ENCODE data around the gene SCO2. TPM values are rescaled to one million over a fixed set of nuclear protein-coding genes. Genes with fewer than 3 reads are reported as not detected.

SCO2 gene
- total and polyA plus RNA-seq, 2 of the 13 experiments (the other 11 are each of a cell fraction or from before 2014, with no cell fraction given) = 0.32 to 3.7 TPM

- no peak for TF ChIP-seq ZNF343 (CRISPR knock-in tag; IDR thresholded peaks at IDR 0.05)
- TF ChIP-seq FOXK2 (IDR thresholded peaks at IDR 0.05) = no peak
- TF ChIP-seq, protein P1, sequence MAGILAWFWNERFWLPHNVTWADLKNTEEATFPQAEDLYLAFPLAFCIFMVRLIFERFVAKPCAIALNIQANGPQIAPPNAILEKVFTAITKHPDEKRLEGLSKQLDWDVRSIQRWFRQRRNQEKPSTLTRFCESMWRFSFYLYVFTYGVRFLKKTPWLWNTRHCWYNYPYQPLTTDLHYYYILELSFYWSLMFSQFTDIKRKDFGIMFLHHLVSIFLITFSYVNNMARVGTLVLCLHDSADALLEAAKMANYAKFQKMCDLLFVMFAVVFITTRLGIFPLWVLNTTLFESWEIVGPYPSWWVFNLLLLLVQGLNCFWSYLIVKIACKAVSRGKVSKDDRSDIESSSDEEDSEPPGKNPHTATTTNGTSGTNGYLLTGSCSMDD (CRISPR knock-in tag; IDR thresholded peaks at IDR 0.05) = no peak
- TF ChIP-seq MAZ (IDR thresholded peaks at IDR 0.05; ENCODE audit: borderline replicate concordance, low read depth, low read length) = no peak
- TF ChIP-seq MAZ (CRISPR knock-in tag; IDR thresholded peaks at IDR 0.05; ENCODE audit: low read depth) = no peak
- TF ChIP-seq JDP2 (CRISPR knock-in tag; IDR thresholded peaks at IDR 0.05; ENCODE audit: borderline replicate concordance) = no peak
- TF ChIP-seq MAX (IDR thresholded peaks at IDR 0.05) = peak; percentile 17; the same call in 1 of the 2 replicates
- 0 out of 2 replicates have a peak, but pooled peaks have one; percentile 43 for TF ChIP-seq ARID4A (CRISPR knock-in tag; IDR thresholded peaks at IDR 0.05; ENCODE audit: borderline replicate concordance)
- peak; percentile 48; the same call in 1 of the 2 replicates for TF ChIP-seq ZMYM3 (CRISPR knock-in tag; IDR thresholded peaks at IDR 0.05)
- TF ChIP-seq, protein P2, sequence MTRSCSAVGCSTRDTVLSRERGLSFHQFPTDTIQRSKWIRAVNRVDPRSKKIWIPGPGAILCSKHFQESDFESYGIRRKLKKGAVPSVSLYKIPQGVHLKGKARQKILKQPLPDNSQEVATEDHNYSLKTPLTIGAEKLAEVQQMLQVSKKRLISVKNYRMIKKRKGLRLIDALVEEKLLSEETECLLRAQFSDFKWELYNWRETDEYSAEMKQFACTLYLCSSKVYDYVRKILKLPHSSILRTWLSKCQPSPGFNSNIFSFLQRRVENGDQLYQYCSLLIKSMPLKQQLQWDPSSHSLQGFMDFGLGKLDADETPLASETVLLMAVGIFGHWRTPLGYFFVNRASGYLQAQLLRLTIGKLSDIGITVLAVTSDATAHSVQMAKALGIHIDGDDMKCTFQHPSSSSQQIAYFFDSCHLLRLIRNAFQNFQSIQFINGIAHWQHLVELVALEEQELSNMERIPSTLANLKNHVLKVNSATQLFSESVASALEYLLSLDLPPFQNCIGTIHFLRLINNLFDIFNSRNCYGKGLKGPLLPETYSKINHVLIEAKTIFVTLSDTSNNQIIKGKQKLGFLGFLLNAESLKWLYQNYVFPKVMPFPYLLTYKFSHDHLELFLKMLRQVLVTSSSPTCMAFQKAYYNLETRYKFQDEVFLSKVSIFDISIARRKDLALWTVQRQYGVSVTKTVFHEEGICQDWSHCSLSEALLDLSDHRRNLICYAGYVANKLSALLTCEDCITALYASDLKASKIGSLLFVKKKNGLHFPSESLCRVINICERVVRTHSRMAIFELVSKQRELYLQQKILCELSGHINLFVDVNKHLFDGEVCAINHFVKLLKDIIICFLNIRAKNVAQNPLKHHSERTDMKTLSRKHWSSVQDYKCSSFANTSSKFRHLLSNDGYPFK (CRISPR knock-in tag; IDR thresholded peaks at IDR 0.05; ENCODE audit: borderline replicate concordance) = peak; percentile 57; the same call in 1 of the 2 replicates
- TF ChIP-seq MYC (CRISPR knock-in tag; IDR thresholded peaks at IDR 0.05; ENCODE audit: borderline replicate concordance) = peak; percentile 22; the same call in 1 of the 2 replicates
- 0 out of 2 replicates have a peak, but pooled peaks have one; percentile 8 for TF ChIP-seq ZNF777 (CRISPR knock-in tag; IDR thresholded peaks at IDR 0.05)
Observed at GRCh38 chr22:50473855-50474671, 51.3 kb downstream of the SCO2 start (continued).

All from HepG2 (cell line).